ENCODE results near the gene PDK4.
"Not testable (repeated sequence)": the region's sequence is repeated elsewhere in the genome, so short reads cannot be mapped to it uniquely, and the experiment has no call there.

Gene PDK4

DNA sequence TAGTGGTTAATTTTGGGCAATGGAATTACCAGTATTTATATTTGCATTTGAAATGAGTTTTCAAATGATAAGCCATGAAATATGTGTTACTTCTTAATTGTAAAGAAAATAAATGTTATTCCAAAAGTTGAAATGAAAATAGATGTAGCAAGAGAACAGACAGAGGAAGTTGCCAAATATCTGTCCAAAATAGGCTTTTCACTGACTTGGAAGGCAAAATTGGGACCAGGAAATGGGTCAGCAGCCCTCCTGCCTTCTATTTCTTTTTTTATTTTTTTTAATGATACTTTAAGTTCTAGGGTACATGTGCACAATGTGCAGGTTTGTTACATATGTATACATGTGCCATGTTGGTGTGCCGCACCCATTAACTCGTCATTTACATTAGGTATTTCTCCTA lies 8.1 kb upstream of the PDK4 start:
- DNase-seq = not testable (repeated sequence)

- DNase-seq = no peak
Observed at GRCh38 chr7:95602421-95602820, 6.1 kb upstream of the PDK4 start.

DNA sequence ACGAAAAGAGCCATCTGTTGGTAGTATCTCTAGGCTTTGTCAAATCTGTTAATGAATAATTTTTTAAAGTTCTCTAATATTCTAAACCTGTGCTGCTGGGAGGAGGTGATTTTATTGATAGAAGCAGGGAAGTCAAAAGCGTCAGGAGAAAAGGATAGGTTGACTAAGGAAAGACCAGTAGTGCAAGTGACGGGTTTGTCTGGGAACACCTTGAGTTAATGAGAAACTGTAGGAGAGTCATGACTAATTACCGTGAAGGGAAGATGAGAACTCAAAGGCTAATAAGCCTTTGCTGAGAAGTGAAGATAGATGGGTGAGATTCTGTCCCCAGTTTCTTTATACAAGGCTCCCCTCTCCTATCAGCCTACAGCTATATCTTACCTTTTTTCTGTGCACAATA lies 5.0 kb upstream of the PDK4 start:
- no peak for DNase-seq

- DNase-seq = no peak
Observed at GRCh38 chr7:95599069-95599468, 2.8 kb upstream of the PDK4 start.

- DNase-seq = no peak
Observed at GRCh38 chr7:95598511-95598910, 2.2 kb upstream of the PDK4 start.

DNA sequence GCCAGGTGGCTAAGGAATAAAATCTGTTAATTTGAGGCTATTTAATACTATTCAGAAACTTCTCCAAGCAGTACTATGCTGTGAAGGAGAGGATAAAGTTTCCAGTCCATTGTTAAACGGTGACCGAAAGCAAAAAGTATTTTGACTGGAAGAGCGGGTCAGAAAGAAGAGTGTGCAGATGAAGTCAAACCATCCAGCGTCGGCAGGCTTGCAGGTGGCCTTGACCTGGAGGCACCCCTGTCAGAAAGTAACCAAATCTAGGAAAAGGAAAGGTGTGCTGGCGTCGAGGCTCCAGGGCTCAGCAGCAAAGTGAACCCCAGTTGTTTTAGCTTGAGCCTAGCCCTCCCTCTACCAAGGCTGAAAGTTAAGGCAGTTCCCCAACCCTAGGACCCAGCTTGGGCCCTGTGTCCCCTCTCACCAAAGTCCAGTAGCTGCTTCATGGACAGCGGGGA lies 544 bp downstream of the PDK4 start:
- DNase-seq = no peak

DNA sequence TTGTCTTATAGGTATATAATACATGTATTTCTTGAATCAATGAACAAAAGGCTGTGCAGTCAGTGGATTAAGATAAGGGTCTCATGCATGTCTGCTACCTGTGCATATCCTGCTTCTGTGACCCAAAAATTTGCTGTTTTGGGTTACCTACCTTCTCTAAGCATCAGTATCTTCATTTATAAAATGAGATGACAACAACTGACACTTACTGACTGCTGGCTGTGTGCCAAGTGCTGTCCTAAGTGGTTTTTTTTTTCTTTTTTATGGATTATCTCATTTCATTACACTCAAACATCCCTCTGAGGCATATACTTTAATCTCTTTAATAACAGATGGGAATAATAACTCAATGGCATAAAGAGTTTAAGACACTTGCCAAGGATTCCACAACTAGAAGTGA lies 2.1 kb downstream of the PDK4 start:
- no peak for DNase-seq

- no peak for DNase-seq
Observed at GRCh38 chr7:95593343-95593742, 3.0 kb downstream of the PDK4 start.

DNA sequence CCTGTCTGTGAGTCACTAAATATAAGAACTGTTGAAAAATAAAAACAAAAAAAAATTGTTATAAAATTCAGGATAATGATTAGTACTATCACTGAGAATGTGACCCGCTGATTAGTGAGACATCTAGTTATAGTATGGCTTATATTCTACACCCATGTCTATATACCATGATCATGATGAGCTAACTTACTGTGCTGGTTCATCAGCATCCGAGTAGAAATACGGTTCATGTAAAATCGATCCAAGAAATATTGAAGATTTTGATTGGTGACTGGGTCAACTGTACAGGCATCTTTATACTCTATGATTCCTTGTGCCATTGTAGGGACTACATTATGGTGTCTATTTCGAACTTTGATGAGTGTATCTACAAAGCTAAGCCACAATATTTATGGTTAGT lies 3.7 kb downstream of the PDK4 start:
- no peak for DNase-seq

DNA sequence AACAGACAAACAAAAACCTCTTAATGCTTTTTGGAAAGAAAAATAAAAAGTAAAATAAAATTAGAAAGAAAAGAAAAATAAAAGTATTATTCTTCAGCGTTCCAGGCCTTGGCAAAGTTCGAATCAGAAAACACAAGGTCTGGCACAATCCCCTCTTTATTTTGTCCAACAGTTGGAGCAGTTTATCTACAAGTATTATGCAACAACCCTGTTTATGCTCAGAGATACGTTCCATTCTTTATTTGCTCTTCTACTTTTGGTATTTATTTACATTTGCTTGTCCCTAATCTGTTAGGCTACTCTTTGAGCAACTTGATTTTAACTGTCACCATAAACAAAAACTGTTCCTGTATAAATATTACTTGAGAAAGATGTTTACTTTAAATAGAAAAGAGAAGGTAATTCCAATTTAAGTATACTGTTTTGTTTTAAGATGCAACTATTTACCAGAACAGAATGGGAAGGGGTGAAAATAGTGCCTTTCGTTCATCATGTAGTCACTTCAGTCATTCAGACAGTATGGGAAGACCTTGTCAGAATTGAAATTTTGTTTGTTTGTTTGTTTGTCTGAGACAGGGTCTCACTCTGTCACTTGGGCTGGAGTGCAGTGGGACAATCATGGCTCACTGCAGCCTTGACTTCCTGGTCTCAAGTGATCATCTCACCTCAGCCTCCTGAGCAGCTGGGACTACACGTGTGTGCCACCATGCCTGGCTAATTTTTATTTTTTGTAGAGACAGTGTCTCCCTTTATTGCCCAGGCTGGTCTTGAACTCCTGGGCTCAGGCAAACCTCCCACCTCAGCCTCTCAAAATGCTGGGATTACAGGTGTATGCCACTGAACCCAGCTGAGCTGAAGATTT lies 5.7 kb downstream of the PDK4 start:
- no peak for DNase-seq

- DNase-seq = no peak
Observed at GRCh38 chr7:95589766-95590165, 6.5 kb downstream of the PDK4 start.

DNA sequence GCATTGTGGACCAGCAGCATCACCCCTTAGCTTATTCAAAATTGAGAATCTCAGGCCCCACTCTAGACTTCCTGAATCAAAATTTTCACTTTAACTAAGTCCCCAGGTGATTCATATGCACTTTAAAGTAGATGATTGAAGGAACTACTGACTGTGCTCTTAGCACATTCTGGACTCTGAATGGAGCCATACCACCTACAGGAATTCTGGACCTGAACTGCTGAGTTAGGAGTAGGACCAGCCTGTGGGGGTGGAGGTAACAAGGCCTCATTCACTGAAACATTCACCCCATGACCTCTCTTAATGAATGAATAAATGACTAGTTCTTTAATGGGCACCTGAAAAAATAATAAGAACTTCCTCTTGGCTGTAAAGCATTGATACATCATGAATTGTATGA lies 7.3 kb downstream of the PDK4 start:
- DNase-seq = no peak

DNA sequence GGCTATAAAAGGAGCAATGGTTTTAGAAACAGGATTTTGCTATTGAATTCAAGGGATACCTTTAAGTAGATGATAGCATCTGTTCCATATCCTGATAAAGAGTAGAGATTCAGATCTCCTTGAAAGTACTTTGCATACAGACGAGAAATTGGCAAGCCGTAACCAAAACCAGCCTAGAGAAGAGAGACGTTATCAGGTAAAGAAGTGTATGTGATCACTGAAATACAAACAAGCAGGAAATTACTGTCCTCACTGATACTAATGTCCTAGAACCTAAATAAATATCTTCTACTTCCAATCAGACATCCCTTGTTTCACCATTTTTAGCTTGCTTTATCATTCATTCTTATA lies 9.4 kb downstream of the PDK4 start:
- no peak for DNase-seq

DNA sequence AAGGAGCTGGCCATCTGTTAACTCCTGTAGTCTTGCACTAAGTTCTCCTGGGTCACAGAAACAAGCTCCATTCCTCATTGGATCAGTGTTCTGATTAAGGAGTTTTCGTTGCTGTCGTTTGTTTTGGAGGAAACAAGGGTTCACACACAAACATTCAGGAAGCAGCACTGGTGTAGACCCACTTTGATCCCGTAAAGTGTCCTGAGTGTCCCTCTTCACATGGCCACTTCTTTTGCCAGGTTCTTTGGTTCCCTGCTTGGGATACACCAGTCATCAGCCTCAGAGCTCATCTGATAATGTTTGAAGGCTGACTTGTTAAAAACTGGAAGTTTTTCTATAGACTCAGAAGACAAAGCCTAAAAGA lies 10.9 kb downstream of the PDK4 start:
- DNase-seq = no peak

GRCh38 chr7:95584769-95585425 lies 11.4 kb downstream of the PDK4 start:
- no peak for DNase-seq

DNA sequence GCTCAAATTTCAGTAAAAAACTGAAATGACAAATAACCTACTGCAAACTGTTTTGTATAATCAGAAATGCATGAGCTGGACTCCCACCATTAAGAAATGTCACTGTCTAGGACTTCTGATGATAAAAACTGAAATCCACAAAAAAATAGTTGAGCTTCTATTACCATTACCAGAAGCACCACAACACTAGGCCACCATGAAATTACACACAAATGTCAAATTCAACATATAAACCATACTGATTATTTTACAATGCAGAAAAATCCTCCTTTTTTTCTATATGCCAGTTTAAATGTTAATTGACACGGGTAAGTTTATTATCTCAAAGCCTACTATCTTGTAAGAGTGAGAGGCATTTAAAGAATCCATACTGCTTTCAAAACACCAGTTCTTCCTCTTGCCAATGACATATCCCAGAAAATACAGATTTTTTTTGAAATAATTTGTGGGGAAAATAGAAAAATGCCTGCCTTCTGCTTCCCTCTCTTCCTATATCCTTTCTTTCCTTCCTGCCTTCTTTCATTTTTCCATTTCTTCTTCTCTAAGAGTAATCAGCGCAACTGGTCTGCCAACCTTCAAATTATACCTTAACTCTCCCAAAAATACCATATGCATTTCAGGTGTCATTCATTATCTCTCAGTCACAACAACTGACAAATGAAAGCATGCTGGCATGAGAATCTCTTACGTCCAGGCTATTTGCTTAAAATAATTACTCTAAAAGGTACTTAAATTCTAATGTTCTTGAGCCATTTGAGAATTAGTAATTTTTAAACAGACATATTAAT lies 12.3 kb downstream of the PDK4 start:
- DNase-seq = no peak

GRCh38 chr7:95582578-95583293 lies 13.6 kb downstream of the PDK4 start:
- no peak for DNase-seq

DNA sequence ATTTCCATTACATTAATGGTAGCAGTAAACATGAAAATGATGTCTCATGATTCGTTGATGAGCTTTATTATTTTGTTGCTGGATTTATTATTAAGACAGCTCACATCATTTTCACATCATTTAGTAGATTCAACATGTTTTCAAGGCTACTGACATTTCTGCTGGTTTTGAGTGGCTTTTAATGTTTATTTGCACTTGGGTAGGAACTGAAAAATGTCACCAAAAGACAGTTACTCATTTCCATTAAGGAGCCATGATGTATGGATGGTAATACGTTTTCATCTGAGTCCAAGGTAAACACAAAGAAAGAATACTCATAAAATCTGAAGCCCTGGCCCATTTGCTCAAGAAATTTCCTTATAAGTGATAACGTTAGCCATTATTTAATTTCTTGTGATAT lies 14.8 kb downstream of the PDK4 start:
- no peak for DNase-seq

GRCh38 chr7:95579318-95579717 lies 17.0 kb downstream of the PDK4 start:
- DNase-seq = no peak

DNA sequence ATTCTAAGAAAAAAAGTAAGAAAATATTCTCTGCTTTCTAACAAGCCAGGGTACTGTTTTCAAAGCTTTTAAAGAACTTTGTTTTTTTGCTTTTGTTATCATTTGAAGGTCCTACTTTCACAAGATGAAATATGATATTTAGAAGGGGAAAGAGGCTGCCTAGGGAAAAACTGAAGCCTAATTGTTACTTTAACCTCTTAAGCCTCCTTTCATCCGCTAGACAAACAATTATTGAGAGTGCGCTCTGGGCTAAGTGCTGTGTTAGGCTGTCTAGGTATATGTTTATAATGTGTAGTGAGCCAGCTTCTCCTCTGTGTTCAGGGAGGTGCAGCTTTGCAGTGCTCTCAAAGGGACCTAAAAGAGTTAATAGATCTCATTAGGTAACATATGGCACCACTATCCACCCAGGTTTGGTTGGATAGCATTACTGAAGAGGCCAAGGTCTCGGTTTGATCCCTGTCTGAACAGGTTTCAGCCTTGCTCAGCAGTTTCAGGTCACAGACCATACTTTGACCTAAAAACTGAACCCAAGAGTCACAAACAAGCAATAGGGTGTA lies 17.9 kb downstream of the PDK4 start:
- no peak for DNase-seq

DNA sequence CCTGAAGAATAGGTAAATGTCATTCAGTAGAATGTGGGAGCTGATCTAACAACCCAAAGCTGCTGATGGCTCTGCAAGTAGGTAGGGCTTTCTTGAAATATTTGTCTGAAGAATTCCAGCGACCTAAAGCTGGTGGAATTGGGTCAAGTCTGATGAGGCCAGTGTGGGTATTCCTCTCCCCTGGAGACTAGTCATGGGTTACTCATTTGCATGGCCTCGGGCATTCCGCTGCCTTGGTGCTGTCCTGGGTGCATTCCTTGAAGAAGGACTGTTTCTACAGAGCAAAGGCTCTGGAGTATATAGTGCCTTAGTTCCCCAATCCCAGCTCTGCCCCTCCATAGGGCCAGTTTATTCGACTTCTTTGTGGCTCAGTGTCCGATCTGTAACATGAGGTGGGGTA lies 19.2 kb downstream of the PDK4 start:
- no peak for DNase-seq

- no peak for DNase-seq
Observed at GRCh38 chr7:95569720-95570119, 26.6 kb downstream of the PDK4 start.

DNA sequence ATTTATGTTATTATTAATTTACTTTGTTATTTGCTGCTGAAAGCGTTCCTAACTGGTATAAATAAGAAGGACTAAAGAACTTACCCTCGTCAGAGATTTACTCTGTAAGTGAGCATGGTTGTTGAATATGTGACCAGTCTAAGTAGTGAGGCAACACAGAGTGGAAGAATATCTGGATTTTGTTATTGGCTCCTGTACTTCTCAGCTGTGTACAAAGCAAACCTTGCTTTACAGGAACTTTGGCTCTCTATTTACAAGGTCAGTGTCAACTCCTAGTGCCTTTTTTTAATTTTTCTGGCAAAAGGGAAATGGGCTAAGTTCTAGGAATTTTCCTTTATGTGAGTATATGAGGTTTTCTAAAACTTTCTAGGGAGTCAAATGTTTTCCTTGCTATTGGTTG lies 35.6 kb downstream of the PDK4 start:
- no peak for DNase-seq

Measured in CD4-positive, alpha-beta T cell treated with Interleukin-4 for 4 hours (primary cell).